ENCODE measurements around the gene CTXND1. TPM values are rescaled to one million over a fixed set of nuclear protein-coding genes. Genes with fewer than 3 reads are reported as not detected.

Gene CTXND1
- total RNA-seq, 1 experiment from 2014 or later = not detected

- DNase-seq (ENCODE audit: unreplicated experiment) = no peak
- BruUV-seq (replicated peaks) = no TSS peak
- TF ChIP-seq, protein P1, sequence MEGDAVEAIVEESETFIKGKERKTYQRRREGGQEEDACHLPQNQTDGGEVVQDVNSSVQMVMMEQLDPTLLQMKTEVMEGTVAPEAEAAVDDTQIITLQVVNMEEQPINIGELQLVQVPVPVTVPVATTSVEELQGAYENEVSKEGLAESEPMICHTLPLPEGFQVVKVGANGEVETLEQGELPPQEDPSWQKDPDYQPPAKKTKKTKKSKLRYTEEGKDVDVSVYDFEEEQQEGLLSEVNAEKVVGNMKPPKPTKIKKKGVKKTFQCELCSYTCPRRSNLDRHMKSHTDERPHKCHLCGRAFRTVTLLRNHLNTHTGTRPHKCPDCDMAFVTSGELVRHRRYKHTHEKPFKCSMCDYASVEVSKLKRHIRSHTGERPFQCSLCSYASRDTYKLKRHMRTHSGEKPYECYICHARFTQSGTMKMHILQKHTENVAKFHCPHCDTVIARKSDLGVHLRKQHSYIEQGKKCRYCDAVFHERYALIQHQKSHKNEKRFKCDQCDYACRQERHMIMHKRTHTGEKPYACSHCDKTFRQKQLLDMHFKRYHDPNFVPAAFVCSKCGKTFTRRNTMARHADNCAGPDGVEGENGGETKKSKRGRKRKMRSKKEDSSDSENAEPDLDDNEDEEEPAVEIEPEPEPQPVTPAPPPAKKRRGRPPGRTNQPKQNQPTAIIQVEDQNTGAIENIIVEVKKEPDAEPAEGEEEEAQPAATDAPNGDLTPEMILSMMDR (IDR thresholded peaks at IDR 0.05; ENCODE audit: unreplicated experiment) = no peak
- POLR2A ChIA-PET = interaction anchor here (1.6 to 1.9 kb wide), 2 partner anchors 12 to 89 kb away, joined by 5 to 6 read pairs; no protein-coding TSS in a partner anchor
- CTCF ChIA-PET = interaction anchor here (0.6 to 1.2 kb wide), 3 partner anchors 87 to 1062 kb away, joined by 3 to 4 read pairs (median 3); no protein-coding TSS in a partner anchor
- no peaks in the 10 kb centered on the region for H3K9me3 Mint-ChIP-seq (ENCODE audit: unreplicated experiment)
- no peak overlapping the region for H3K4me3 Mint-ChIP-seq (ENCODE audit: unreplicated experiment)
- H3K27me3 Mint-ChIP-seq (ENCODE audit: insufficient read depth, unreplicated experiment) = no peaks in the 10 kb centered on the region
- intact Hi-C loops (cut with micrococcal nuclease) = no loop called here
- H3K4me1 Mint-ChIP-seq (ENCODE audit: insufficient read depth, unreplicated experiment) = peaks cover 9% of the 10 kb centered on the region
- peaks cover 28% of the 10 kb centered on the region for H3K36me3 Mint-ChIP-seq (ENCODE audit: insufficient read depth, unreplicated experiment)
- H3K27ac Mint-ChIP-seq (ENCODE audit: low read depth, unreplicated experiment) = no peak overlapping the region
Measured at GRCh38 chr15:80161468-80162016, 90.5 kb downstream of the CTXND1 start.

GRCh38 chr15:80160570-80161156 is 91.3 kb downstream of the CTXND1 start:
- H3K27ac Mint-ChIP-seq (ENCODE audit: low read depth, unreplicated experiment) = peak overlapping the region; percentile 64
- H3K27me3 Mint-ChIP-seq (ENCODE audit: insufficient read depth, unreplicated experiment) = no peaks in the 10 kb centered on the region
- TF ChIP-seq, protein P1 (IDR thresholded peaks at IDR 0.05; ENCODE audit: unreplicated experiment) = no peak
- CTCF ChIA-PET = interaction anchor here (1.2 kb wide), 1 partner anchor 87 kb away, joined by 3 read pairs; no protein-coding TSS in a partner anchor
- no peaks in the 10 kb centered on the region for H3K9me3 Mint-ChIP-seq (ENCODE audit: unreplicated experiment)
- intact Hi-C loops (cut with micrococcal nuclease) = no loop called here
- no peak overlapping the region for H3K4me3 Mint-ChIP-seq (ENCODE audit: unreplicated experiment)
- peaks cover 28% of the 10 kb centered on the region for H3K36me3 Mint-ChIP-seq (ENCODE audit: insufficient read depth, unreplicated experiment)
- H3K4me1 Mint-ChIP-seq (ENCODE audit: insufficient read depth, unreplicated experiment) = peaks cover 9% of the 10 kb centered on the region
- no TSS peak for BruUV-seq (replicated peaks)
- POLR2A ChIA-PET = interaction anchor here (0.6 to 1.6 kb wide), 7 partner anchors 7 to 795 kb away, joined by 3 to 7 read pairs (median 4); no protein-coding TSS in a partner anchor
- peak; percentile 92 for DNase-seq (ENCODE audit: unreplicated experiment)

DNA sequence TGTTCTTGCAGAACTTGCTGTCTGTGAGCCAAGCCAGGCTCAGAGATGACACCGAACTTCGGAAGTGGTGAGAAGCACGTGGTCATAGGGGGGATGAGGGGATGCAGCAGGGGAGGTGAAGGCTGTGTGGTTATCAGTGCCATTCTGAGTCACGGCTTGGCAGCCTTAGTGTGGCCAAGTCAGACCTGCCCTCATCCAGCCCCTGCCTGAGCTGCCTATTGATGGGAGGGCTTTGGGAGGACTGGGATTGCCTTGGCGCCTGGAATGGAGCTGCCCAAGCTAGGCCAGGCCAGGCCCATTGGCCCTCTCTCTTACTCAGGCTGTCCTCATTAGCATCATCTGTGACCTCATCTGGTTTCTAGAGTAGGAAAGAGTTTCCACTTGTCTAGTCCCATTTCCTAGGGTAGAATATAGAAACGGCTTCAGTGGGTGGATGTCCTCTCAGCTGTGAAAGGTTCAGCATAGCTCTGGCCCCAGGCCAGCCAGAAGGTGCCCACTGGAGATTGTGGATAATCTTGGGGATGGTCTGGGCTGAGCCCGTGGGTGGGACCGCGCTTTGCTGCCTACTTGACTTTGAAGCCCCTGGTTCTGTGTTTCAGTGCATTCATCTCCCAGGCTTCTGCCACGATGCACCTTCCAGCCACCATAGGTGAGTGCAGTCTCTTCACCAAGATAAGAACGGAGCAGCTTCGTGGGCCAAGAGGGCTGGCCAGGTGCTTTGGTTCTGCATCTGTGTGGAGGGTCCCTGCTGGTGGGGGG is 92.0 kb downstream of the CTXND1 start:
- Mint-ChIP-seq H3K9me3 (ENCODE audit: unreplicated experiment) (no peaks in the 10 kb centered on the region), H3K4me3 (ENCODE audit: unreplicated experiment) (no peak overlapping the region), H3K36me3 (ENCODE audit: insufficient read depth, unreplicated experiment) (peaks cover 28% of the 10 kb centered on the region), H3K27ac (ENCODE audit: low read depth, unreplicated experiment) (peak overlapping the region; percentile 64), H3K4me1 (ENCODE audit: insufficient read depth, unreplicated experiment) (peaks cover 9% of the 10 kb centered on the region), H3K27me3 (ENCODE audit: insufficient read depth, unreplicated experiment) (no peaks in the 10 kb centered on the region)
- DNase-seq (ENCODE audit: unreplicated experiment) = no peak
- TF ChIP-seq, protein P1 (IDR thresholded peaks at IDR 0.05; ENCODE audit: unreplicated experiment) = no peak
- POLR2A ChIA-PET = interaction anchor here (0.6 to 1.6 kb wide), 6 partner anchors 14 to 794 kb away, joined by 3 to 7 read pairs (median 4); no protein-coding TSS in a partner anchor
- intact Hi-C loops (cut with micrococcal nuclease) = no loop called here
- CTCF ChIA-PET = interaction anchor here (1.2 kb wide), 1 partner anchor 86 kb away, joined by 3 read pairs; no protein-coding TSS in a partner anchor
- no TSS peak for BruUV-seq (replicated peaks)

GRCh38 chr15:80159301-80159700 is 92.7 kb downstream of the CTXND1 start:
- no peak for DNase-seq (ENCODE audit: unreplicated experiment)
- POLR2A ChIA-PET = interaction anchor here (1.0 kb wide), 1 partner anchor 99 kb away, joined by 3 read pairs; no protein-coding TSS in a partner anchor
- intact Hi-C loops (cut with micrococcal nuclease) = no loop called here
- no TSS peak for BruUV-seq (replicated peaks)
- TF ChIP-seq, protein P1 (IDR thresholded peaks at IDR 0.05; ENCODE audit: unreplicated experiment) = no peak
- peaks cover 26% of the 10 kb centered on the region for H3K36me3 Mint-ChIP-seq (ENCODE audit: insufficient read depth, unreplicated experiment)
- peaks cover 9% of the 10 kb centered on the region for H3K4me1 Mint-ChIP-seq (ENCODE audit: insufficient read depth, unreplicated experiment)
- no peak overlapping the region for H3K27ac Mint-ChIP-seq (ENCODE audit: low read depth, unreplicated experiment)
- CTCF ChIA-PET = no interaction called here
- no peak overlapping the region for H3K4me3 Mint-ChIP-seq (ENCODE audit: unreplicated experiment)
- H3K9me3 Mint-ChIP-seq (ENCODE audit: unreplicated experiment) = no peaks in the 10 kb centered on the region
- H3K27me3 Mint-ChIP-seq (ENCODE audit: insufficient read depth, unreplicated experiment) = no peaks in the 10 kb centered on the region
